ENCODE measurements around the gene LRRC73.

LRRC73 gene

DNA sequence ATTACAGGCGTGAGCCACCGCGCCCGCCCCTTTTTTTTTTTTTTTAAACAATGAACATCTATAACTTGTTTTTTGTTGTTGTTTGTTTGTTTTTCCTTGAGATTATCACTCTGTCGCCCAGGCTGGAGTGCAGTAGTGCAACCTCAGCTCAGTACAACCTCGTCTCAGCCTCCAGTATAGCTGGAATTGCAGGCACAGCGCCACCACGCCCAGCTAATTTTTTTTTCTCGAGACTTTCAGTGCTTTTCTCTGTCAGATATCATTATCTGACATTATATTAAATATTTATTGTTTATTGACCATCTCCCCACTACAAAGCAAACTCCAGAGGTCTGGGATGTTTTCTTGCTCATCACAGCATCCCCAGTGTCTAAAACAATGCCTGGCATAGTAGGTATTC lies 52.5 kb downstream of the LRRC73 start:
- no peak for DNase-seq (ENCODE audit: low spot score)
- TF ChIP-seq, protein P1, sequence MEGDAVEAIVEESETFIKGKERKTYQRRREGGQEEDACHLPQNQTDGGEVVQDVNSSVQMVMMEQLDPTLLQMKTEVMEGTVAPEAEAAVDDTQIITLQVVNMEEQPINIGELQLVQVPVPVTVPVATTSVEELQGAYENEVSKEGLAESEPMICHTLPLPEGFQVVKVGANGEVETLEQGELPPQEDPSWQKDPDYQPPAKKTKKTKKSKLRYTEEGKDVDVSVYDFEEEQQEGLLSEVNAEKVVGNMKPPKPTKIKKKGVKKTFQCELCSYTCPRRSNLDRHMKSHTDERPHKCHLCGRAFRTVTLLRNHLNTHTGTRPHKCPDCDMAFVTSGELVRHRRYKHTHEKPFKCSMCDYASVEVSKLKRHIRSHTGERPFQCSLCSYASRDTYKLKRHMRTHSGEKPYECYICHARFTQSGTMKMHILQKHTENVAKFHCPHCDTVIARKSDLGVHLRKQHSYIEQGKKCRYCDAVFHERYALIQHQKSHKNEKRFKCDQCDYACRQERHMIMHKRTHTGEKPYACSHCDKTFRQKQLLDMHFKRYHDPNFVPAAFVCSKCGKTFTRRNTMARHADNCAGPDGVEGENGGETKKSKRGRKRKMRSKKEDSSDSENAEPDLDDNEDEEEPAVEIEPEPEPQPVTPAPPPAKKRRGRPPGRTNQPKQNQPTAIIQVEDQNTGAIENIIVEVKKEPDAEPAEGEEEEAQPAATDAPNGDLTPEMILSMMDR (IDR thresholded peaks at IDR 0.05; ENCODE audit: borderline replicate concordance, control extremely low read depth, extremely low read depth, insufficient read depth, missing control alignments) = no peak
- in situ Hi-C loops (cut with MboI; ENCODE audit: low sequenced_read_pairs, unreplicated experiment) = no loop called here

Measured in GM13976 (cell line).